ENCODE results near the gene DDX43.
"Not testable (repeated sequence)": the region's sequence is repeated elsewhere in the genome, so short reads cannot be mapped to it uniquely, and the experiment has no call there.

Gene DDX43

DNA sequence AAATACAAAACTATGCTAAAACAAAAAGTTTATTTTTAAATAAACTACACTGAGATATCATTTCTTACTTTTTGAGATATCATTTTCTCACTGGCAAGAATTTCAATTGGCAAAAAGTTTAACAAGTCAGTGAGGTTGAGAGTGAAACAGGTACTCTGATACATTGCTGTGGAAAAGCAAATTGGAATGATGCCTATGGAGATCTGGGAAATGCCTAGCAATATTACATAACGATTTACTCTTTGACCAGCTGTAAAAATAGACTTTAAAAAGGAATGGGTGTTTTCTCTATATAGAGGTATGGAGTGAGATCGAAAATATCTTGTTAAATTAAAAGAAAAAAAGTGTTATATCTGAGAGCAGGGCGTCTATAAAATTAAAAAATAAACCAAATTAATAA, 40.6 kb downstream of the DDX43 start:
- H3K27ac ChIP-seq = no peak overlapping the region
- TF ChIP-seq, protein P1, sequence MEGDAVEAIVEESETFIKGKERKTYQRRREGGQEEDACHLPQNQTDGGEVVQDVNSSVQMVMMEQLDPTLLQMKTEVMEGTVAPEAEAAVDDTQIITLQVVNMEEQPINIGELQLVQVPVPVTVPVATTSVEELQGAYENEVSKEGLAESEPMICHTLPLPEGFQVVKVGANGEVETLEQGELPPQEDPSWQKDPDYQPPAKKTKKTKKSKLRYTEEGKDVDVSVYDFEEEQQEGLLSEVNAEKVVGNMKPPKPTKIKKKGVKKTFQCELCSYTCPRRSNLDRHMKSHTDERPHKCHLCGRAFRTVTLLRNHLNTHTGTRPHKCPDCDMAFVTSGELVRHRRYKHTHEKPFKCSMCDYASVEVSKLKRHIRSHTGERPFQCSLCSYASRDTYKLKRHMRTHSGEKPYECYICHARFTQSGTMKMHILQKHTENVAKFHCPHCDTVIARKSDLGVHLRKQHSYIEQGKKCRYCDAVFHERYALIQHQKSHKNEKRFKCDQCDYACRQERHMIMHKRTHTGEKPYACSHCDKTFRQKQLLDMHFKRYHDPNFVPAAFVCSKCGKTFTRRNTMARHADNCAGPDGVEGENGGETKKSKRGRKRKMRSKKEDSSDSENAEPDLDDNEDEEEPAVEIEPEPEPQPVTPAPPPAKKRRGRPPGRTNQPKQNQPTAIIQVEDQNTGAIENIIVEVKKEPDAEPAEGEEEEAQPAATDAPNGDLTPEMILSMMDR (conservative IDR thresholded peaks at IDR 0.05) = no peak
- no peak for TF ChIP-seq ZFX (IDR thresholded peaks at IDR 0.05)

DNA sequence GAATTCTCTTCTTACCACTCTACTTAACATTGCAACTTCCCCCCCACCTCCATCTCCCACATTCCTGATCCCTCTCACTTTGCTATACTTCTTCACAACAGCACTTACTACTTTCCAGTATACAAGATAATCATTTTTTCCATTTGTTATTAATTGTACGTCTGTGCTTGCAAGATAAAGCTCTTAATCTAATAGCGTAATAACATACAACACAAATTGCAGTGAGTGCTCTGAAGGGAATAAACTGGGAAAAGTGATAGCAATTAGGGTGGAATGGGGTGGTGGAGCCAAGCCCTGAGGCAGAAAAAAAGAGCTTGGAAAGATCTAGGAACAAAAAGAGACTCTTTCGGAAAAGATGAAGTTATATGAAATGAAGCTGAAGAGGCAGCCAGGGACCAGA, 48.9 kb downstream of the DDX43 start:
- TF ChIP-seq, protein P1 (conservative IDR thresholded peaks at IDR 0.05) = no peak
- TF ChIP-seq ZFX (IDR thresholded peaks at IDR 0.05) = no peak
- H3K27ac ChIP-seq = no peak overlapping the region

DNA sequence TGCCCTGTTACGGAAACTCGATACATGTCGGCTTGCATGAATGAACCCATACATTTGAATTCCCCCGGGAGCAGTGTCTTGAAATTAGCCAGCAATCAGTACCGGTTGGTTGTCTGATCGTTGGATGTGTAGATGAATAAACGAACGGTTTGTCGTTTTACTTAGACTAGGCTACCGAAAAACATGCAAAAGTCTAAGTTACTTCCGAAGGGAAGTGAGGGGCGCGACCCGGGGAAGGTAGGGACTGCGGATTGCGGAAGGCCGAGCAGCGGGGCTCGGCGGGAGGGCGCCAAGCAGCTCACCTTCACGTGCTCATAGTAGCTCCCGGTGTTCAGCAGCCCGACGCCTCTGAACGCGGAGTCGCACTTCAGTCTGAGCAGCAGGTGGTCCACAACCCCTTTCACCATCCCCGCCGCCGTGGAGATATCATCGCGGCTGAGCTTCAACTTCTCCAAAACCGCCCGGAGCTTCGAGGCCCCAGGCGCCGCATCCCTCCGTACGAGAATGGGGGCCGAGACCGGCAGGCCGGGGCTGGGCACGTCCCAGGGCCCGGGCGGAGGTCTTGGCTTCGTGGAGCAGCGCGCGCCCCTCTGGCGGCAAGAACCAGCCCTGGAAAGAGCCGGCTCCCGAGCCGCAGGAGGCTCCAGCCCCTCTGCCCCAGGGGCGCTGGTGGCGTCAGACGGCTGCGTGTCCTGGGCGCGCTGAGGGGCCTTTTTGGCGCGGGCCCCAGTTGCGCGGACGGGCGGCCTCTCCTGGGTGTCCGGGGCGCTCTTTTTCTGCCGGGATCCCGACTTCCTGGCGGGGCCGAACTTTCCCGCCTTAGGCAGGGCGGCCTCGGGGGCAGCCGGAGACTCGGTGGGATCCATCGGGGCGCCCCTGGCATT, 56.8 kb downstream of the DDX43 start:
- TF ChIP-seq, protein P1 (conservative IDR thresholded peaks at IDR 0.05) = no peak
- H3K27ac ChIP-seq = no peak overlapping the region

DNA sequence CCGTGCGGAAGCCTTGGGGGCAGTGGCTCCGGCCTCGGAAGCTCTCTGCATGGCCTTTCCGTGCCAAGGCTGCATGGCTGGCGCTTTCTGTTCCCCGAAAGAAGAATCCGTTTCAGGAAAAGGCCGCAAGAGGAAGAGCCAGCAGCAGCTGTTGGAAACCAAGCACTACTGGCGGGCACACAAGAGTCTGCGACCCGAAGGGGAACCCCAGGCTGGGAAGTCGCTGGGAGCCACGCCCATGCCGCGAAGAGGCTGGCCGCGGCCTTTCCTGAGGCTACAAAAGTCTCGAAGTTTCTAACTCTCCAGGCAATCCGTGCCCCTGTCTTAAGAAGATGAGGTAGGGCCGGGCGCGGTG, 57.5 kb downstream of the DDX43 start, which contains the start of gene CGAS:
CGAS (minus strand) TSS at position 191 of the 355 bp plus-strand sequence; CDS start at position 75, 116 bp downstream.
- TF ChIP-seq, protein P1 (conservative IDR thresholded peaks at IDR 0.05) = no peak
- TF ChIP-seq ZFX (IDR thresholded peaks at IDR 0.05) = no peak
- no peak within 1 kb of the TSS for H3K27ac ChIP-seq

DNA sequence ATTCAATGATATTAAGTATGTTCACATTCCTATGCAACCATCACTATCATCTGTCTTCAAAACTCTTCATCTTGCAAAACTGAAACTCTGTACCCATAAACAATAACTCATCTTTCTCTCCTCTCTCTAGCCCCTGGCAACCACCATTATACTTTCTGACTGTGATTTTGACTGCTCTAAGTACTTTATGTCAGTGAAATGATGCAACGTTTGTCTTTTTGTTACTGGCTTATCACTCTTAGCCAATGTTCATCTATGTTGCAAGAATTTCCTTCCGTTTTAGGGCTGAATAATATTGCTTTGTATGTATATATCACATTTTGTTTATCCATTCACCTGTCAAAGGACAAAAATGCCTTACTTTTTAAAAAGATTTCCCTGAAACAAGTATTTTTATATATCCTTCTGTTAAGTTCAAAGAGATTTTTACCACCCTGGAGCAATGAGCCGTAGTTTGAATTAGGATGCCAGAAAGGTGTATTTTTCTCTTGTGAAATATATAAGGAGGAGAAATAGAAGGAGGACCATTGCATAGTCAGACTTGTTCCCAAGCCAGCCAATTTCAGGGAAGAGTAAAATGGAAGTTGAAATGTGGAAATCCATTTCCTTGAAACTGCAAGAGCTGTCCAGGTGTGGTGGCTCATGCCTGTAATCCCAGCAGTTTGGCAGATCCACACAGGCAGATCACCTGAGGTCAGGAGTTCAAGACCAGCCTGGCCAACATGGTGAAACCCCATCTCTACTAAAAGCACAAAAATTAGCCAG, 61.4 kb downstream of the DDX43 start:
- TF ChIP-seq, protein P1 (conservative IDR thresholded peaks at IDR 0.05) = no peak
- no peak for TF ChIP-seq ZFX (IDR thresholded peaks at IDR 0.05)
- no peak overlapping the region for H3K27ac ChIP-seq

DNA sequence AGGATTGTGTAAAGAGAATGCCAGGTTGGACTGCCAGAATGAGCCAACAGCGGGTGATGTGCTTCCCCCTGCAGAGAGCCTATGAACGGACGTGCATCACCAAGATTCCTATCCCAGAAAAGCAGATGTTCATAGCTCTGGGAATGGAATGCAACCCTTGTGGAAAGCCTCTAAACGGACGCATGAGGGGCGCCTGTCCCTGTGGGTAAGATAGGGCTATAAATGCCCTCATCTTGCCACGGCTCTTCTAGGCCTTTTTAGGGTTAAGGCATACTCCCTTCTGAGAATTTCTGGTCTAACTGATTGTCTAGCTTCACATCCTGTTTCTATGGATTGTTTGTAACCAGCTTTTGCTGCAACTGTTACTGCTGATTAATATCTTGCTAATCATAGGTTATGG, 64.8 kb downstream of the DDX43 start:
- not testable (repeated sequence) for H3K27ac ChIP-seq

DNA sequence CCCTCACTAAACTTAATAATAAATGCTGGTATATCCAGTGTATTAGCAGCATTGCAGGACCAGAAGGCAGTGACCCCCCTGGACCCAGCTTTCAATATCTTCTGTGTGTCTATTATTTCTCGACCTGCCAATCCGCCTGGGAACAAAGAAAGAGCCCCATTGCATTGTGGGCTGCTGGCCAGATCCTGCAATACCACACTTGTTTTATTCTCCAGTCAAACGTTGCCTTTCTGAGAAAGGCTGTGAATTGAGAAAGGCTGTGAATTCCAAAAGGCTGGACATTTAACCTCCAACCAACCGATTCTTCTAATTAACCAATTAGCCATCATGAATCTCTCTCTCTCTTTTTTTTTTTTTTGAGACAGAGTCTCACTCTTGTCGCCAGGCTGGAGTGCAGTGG, 65.4 kb downstream of the DDX43 start:
- H3K27ac ChIP-seq = no peak overlapping the region
- TF ChIP-seq, protein P1 (conservative IDR thresholded peaks at IDR 0.05) = no peak
- no peak for TF ChIP-seq ZFX (IDR thresholded peaks at IDR 0.05)

Data from C4-2B (cell line).